Measurements from ENCODE around the gene CD99.
"Not testable (repeated sequence)": the region's sequence is repeated elsewhere in the genome, so short reads cannot be mapped to it uniquely, and the experiment has no call there.

The CD99 gene

DNA sequence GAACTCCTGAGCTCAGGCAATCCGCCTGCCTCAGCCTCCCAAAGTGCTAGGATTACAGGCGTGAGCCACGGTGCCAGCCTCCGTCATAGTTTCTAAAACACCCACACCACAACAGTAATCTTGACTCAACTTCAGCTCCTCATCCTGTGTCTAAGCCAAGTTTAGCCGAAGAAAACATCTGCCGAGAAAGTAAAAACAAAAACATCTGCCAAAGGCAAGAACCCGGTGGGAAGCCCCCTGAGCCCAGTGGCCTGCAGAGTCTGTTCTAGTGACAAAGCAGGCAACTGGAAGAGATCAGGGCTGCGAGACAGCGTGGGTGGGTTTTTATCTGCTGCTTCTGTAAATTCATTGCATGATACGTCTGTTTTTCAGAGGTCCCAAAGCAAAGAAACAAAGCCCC lies 26.6 kb upstream of the CD99 start:
- Mint-ChIP-seq H3K36me3 (peaks cover 15% of the 10 kb centered on the region), H3K4me1 (peaks cover 21% of the 10 kb centered on the region), H3K9me3 (peaks cover 3% of the 10 kb centered on the region), H3K4me3 (no peak overlapping the region), H3K27ac (no peak overlapping the region), H3K27me3 (no peaks in the 10 kb centered on the region)
- ATAC-seq, result no peak

- Mint-ChIP-seq H3K27ac (no peak overlapping the region), H3K4me3 (no peak overlapping the region), H3K36me3 (peaks cover 16% of the 10 kb centered on the region), H3K4me1 (peaks cover 17% of the 10 kb centered on the region), H3K9me3 (peaks cover 3% of the 10 kb centered on the region), H3K27me3 (no peaks in the 10 kb centered on the region)
- ATAC-seq, result no peak
Measured at GRCh38 chrX:2665387-2666304, 25.4 kb upstream of the CD99 start.

DNA sequence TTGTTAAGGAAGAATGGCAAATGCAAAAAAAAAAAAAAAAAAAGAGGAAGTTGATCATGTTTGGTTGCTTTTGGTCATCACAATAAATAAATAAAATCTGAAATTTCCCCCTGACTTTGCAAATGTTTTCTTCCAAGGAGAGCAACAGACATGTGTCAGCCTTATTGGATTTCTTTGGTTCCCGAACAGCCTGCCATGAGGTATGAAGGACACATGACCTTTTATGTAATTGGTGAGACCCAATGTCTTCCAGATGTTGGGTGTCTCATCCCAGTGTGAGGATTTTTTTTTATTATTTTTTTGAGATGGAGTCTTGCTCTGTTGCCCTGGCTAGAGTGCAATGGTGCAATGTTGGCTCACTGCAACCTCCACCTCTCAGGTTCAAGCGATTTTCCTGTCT lies 24.6 kb upstream of the CD99 start:
- Mint-ChIP-seq H3K27me3 (no peaks in the 10 kb centered on the region), H3K9me3 (peaks cover 3% of the 10 kb centered on the region), H3K27ac (no peak overlapping the region), H3K4me3 (no peak overlapping the region), H3K4me1 (peaks cover 17% of the 10 kb centered on the region), H3K36me3 (peaks cover 16% of the 10 kb centered on the region)
- ATAC-seq, result no peak

DNA sequence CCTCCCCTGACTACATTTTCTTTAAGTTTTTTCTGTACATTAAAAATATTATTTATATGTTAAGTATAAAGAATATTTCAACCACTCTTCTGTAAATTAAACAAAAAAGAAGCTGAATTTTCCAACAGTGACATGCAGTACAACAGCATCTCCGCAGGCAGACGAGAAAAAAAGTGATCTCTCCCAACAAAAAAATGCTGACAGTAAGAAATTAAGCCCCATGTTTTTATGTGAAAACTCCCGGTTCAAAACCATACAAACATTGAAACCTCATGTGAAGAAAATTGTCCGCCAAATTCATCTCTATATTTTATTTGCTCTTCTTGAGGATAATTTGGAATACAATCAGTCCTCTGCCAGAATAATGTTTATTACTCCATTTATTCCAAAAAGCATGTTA lies 20.1 kb upstream of the CD99 start:
- Mint-ChIP-seq H3K36me3 (peaks cover 27% of the 10 kb centered on the region), H3K27me3 (no peaks in the 10 kb centered on the region), H3K9me3 (peaks cover 5% of the 10 kb centered on the region), H3K4me1 (peaks cover 5% of the 10 kb centered on the region), H3K4me3 (no peak overlapping the region), H3K27ac (no peak overlapping the region)
- no peak for ATAC-seq

DNA sequence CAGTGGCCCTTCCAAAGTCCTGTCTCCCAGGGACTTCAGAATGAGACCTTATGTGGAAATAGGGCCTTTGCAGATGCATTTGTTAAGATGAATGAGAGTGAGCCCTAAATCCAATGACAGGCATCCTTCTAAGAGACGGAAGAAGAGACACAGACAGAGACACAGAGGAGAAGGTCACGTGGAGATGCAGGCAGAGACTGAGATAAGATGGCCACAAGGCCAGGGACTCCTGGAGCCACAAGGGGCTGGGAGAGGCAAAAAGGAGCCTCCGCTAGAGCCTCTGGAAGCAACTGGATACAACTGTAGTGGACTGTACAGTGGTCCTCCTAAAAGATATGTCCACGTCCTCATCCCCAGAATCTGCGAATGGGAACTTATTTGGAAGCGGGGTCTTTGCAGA lies 19.0 kb upstream of the CD99 start:
- Mint-ChIP-seq H3K9me3 (peaks cover 5% of the 10 kb centered on the region), H3K4me3 (no peak overlapping the region), H3K27me3 (no peaks in the 10 kb centered on the region), H3K4me1 (no peaks in the 10 kb centered on the region), H3K27ac (no peak overlapping the region), H3K36me3 (peaks cover 27% of the 10 kb centered on the region)
- ATAC-seq, result no peak

GRCh38 chrX:2673611-2674010 lies 17.5 kb upstream of the CD99 start:
- no peak overlapping the region for H3K4me3 Mint-ChIP-seq

GRCh38 chrX:2675657-2676200 lies 15.4 kb upstream of the CD99 start:
- not testable (repeated sequence) for H3K9me3 Mint-ChIP-seq, ATAC-seq, H3K4me1 Mint-ChIP-seq, H3K27ac Mint-ChIP-seq, H3K4me3 Mint-ChIP-seq, H3K27me3 Mint-ChIP-seq
- peaks cover 29% of the 10 kb centered on the region for H3K36me3 Mint-ChIP-seq

More at GRCh38 chrX:2673611-2674010, 17.5 kb upstream of the CD99 start:
- Mint-ChIP-seq H3K4me1 (no peaks in the 10 kb centered on the region), H3K36me3 (peaks cover 32% of the 10 kb centered on the region), H3K9me3 (peaks cover 5% of the 10 kb centered on the region), H3K27ac (no peak overlapping the region), H3K27me3 (no peaks in the 10 kb centered on the region)
- ATAC-seq, result no peak

DNA sequence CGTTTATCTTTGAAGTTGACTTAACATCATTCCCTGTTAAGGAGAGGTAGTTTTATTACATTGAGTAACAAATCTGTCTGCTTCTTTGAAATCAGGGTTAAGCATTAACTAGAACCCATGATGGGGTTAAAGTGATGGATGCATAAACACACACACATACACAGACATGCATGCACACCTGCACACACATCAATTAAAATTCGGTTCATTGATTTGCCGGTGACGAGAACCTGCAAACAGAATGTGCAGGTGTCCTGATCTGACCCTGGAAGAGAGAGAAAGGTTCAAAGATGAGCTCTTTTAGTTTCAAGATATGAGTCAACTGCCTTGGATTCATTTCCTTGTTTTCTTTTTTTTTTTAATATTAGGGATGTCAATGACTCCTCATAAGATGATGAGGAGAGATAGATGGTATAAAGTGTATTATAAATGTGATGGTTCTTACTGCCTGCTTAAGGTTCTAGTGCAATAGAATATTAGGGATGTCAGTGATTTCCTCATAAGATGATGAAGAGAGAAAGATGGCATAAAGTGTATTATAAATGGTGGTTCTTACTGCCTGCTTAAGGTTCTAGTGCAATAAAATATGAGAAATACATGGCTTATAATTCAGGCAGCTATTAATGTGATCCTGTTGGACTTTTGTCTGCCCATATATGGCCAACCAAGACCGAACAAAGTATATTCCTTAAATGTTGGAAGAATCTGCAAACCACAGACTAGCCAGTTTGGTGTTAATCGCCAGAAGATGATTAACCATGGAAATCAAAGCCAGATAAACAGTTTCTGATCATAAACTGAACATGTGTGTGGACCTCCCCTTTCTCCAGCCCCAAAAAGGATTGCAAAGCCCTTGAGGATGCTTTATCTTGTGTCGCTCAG lies 14.1 kb upstream of the CD99 start:
- no peak overlapping the region for H3K27ac Mint-ChIP-seq
- H3K36me3 Mint-ChIP-seq, result peaks cover 34% of the 10 kb centered on the region
- no peak overlapping the region for H3K4me3 Mint-ChIP-seq
- no peak for ATAC-seq
- H3K9me3 Mint-ChIP-seq, result peaks cover 8% of the 10 kb centered on the region
- H3K27me3 Mint-ChIP-seq, result no peaks in the 10 kb centered on the region
- H3K4me1 Mint-ChIP-seq, result no peaks in the 10 kb centered on the region

GRCh38 chrX:2677764-2678163 lies 13.3 kb upstream of the CD99 start:
- Mint-ChIP-seq H3K27me3 (no peaks in the 10 kb centered on the region), H3K9me3 (peaks cover 7% of the 10 kb centered on the region), H3K4me3 (no peak overlapping the region), H3K36me3 (peaks cover 29% of the 10 kb centered on the region), H3K27ac (no peak overlapping the region), H3K4me1 (no peaks in the 10 kb centered on the region)
- ATAC-seq, result no peak

DNA sequence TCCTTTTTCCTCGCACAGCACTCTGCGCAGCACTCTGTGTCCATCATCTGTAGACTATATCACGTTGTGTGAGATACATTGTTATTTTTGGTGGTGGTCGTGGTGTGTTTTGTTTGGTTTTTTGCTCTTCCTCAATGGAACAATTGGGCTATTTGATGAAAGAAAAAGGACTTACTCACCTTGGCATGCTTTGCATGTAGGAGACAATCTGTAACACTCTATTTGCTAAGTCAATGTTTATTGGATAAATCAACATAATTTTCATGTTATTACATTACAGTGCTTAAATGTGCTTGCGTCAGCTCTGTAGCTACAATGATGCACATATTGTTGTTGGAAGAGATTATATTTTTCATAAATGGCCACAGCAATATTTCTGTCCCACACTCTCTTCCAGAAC lies 12.5 kb upstream of the CD99 start:
- peaks cover 24% of the 10 kb centered on the region for H3K36me3 Mint-ChIP-seq
- H3K9me3 Mint-ChIP-seq, result peaks cover 7% of the 10 kb centered on the region
- H3K27ac Mint-ChIP-seq, result no peak overlapping the region
- no peak overlapping the region for H3K4me3 Mint-ChIP-seq
- no peaks in the 10 kb centered on the region for H3K4me1 Mint-ChIP-seq
- ATAC-seq, result no peak
- H3K27me3 Mint-ChIP-seq, result no peaks in the 10 kb centered on the region

DNA sequence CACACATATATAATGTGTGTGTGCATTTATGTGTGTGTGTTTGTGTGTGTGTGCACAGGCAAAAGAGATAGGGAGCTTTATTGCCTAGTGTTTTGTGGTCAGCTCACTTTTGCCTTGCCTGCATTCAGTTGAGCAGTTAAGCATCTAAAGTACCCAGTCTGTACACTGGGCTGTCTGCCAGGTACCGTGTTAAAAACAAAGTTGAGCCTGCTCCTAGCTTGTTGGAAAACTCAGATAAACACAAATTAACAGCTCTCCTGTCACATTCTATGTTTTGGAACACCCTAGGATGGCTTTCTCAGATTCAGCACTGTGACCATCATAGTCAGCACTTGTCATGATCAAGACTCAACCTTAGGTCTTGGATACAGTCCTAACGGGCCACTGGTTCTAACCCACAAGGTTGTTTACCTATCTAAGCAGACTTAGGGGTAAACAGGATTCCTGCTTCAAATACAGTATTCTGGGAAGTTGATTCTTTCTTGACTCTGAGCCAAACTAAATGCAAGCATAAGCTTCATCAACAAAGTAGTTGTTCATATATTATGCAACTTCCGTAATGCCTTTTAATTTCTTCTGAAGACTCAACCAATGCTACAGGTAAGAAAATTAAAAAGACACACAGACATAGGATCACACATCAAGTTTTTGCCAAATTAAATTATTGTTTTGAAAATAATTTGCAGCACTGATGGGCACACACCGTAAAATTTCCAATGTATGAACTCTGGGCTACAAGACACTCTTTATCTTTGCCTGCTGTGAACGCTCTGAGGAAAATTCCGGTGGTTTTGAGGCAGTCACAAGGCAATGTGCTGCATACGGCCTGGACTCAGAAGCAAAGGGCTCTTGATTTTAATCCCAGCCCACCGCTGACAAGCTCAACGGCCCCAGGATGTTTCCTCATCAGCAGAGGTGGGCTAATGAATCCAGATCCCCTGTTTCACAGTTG lies 11.3 kb upstream of the CD99 start:
- no peak overlapping the region for H3K27ac Mint-ChIP-seq
- peaks cover 19% of the 10 kb centered on the region for H3K36me3 Mint-ChIP-seq
- no peaks in the 10 kb centered on the region for H3K4me1 Mint-ChIP-seq
- no peak for ATAC-seq
- peaks cover 7% of the 10 kb centered on the region for H3K9me3 Mint-ChIP-seq
- no peaks in the 10 kb centered on the region for H3K27me3 Mint-ChIP-seq
- no peak overlapping the region for H3K4me3 Mint-ChIP-seq

DNA sequence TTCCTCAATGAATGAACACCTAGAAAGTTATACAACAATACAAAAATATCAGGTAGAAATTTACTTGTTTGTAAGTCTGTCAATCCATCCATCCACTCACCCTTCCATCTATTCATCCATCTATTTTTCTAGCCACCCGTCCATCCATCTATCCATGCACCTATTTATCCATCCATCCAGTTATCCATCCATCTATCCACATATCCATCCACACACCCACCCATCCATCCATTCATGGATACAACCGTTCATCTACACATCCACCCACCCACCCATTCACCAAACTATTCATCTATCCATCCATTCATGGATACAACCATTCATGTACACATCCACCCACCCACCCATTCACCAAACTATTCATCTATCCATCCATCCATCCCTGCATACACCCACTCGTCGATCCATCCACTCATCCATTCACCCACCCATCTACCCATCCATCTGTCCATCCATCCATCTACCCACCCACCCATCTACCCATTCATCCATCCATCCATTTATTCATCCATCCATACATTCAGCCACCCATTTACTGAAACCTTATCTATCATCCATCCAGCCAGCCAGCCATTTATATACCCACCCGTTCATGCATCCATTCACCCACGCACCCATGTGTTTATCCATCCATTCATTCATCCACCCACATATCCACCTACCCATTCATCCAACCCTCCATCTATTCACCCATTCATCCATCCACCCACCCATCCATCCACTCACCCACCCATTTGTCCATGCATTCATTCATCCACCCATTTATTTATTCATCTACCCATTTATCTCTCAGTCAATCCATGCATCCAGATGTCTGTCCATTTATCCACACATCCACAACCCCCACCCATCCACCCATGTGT lies 10.4 kb upstream of the CD99 start:
- ATAC-seq, result no peak
- Mint-ChIP-seq H3K27me3 (no peaks in the 10 kb centered on the region), H3K36me3 (peaks cover 19% of the 10 kb centered on the region), H3K27ac (no peak overlapping the region), H3K4me3 (no peak overlapping the region), H3K4me1 (no peaks in the 10 kb centered on the region), H3K9me3 (peaks cover 7% of the 10 kb centered on the region)

DNA sequence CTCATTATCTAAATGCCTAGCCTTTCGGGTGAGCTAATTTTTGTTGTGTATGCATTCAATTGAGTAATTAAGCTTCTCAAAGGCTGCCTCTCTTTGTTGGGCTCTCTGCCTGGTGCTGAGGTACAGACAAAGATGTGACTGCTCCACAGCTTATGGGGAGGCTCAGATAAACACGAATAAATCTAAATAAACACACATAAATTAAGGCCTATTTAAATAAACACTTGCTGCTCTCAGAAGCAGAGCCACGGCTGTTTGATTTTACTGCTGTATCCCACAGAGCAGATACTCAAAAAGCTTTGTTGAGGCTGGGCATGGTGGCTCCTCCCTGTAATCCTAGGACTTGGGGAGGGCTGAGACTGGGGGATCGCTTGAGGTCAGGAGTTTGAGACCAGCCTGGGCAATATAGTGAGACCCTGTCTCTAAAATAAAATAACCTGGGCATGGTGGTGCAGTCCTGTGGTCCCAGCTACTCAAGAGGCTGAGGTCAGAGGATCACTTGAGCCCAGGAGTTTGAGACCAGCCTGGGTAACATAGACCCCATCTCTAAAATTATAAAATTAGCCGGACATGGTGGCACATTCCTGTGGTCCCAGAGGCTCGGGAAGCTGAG lies 8.4 kb upstream of the CD99 start:
- Mint-ChIP-seq H3K27ac (no peak overlapping the region), H3K36me3 (peaks cover 19% of the 10 kb centered on the region), H3K4me3 (no peak overlapping the region), H3K4me1 (no peaks in the 10 kb centered on the region), H3K27me3 (no peaks in the 10 kb centered on the region), H3K9me3 (peaks cover 7% of the 10 kb centered on the region)
- no peak for ATAC-seq

Data from stimulated activated memory B cell treated with anti-CD40 and anti-IgM and Interleukin-4, amounts not matched to agents 10 μg/mL and 1 μg/mL and 100 μg/mL, for 72 hours (primary cell).